NCI-H510A (cell line): Measurements from ENCODE around the gene LRRK1.

ENCODE experiments used
- DNase-seq: peaks from one replicate; lab custom pipeline; 2025; lab: John Stamatoyannopoulos, UW

The LRRK1 gene

GRCh38 chr15:100918690-100919480 lies at the start of gene LRRK1:
LRRK1 (plus strand) TSS chr15:100919357; CDS start chr15:100924633, 5,276 bp downstream.
- DNase-seq: no peak

DNA sequence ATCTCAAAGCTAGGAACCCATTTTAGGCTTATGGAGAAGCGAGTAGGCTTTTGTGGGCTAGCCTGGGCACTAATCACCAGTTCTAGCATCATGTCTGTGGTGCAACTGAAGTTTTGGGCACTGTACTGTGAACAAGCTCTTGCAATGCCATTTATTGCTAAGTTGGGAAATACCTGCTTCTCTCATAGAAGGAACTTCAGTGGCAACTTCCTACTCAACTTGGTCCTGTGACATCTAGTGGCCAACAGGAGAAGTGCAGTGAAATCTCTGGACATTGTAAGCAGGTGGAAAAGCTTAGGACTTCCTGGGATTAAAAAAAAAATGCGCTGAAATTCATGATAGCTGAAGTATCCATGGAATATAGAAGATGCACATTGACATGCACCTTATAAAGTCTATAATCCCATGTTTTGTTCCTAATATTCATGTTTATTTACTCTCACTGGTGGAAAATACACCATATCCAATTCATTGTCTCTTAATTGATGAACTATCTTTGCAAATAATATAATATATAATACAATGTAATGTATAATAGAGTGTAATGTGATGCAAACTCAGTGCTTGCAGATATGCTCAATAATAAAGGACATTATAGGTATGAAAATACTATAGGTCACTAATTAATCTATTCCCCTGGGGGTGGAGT lies 46.0 kb upstream of the LRRK1 start:
- no peak for DNase-seq

- DNase-seq: no peak
These were observed 43.7 kb upstream of the LRRK1 start for GRCh38 chr15:100875495-100875894.

- DNase-seq: no peak
These were observed 43.2 kb upstream of the LRRK1 start for GRCh38 chr15:100875976-100876375.

- no peak for DNase-seq
These were observed 41.6 kb upstream of the LRRK1 start for GRCh38 chr15:100877551-100877950.

GRCh38 chr15:100878130-100878529 lies 41.0 kb upstream of the LRRK1 start:
- DNase-seq: no peak

DNA sequence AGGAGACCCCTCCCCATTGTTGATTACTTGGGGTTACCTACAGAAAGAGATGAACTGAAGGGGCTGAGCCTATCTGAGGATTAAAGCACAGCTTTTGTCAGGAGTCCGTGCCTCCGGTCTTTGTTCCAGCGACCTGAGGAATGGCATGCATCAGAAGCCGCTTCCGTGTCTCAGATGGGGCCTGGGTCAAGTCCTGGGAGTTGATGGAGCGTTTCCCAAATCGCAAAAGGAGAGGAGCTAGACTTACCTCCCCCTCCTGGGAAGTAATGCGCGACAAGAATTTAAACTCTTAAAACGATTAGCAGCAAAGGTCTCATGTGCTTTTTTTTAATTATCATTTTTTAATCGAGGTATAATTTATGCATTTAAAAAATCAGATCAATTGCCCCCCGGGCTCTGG lies 40.5 kb upstream of the LRRK1 start:
- no peak for DNase-seq

DNA sequence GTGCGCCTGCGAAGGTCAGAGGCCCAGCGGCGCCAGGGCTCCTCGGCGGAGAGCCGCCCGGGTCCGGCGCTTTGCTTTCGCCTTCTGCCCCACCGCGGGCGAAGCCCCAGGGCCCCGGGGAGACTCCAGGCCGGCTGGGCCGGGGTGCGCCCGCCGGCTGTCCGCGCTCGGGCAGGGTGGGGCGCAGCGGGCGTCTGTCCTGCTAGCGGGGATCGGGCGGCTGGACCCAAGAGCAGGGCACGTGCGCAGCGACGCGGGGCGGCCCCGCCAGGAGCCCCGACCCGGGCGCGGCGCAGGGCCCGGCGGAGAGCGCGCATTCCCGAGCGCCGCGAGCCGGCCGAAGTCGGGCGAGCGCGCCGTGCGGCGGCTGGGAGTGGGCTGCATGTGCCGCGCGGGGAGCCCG lies 40.1 kb upstream of the LRRK1 start:
- DNase-seq: no peak

GRCh38 chr15:100879464-100880138 lies 39.6 kb upstream of the LRRK1 start, which contains the start of gene ALDH1A3:
ALDH1A3 (plus strand) TSS chr15:100879831; CDS start chr15:100879908, 77 bp downstream.
- DNase-seq: no peak

GRCh38 chr15:100880139-100880896 lies 38.8 kb upstream of the LRRK1 start:
- no peak for DNase-seq

DNA sequence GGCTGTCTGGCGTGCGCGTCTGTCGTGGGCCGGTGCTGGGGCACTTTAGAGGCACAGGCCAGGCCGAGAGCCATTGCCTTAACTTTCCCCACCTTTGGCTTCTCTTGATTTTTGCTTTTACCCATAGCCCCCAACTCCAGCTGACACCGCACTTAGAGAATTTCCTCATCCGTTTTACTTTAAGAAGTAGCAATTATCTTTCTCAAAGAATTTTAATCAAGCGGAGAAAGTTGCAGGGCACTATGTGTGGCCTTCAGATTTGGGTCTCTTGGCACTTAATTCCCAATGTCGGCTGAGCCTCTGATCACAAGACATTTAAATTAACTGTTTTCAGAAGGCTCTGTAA lies 38.3 kb upstream of the LRRK1 start:
- no peak for DNase-seq

GRCh38 chr15:100881573-100882336 lies 37.4 kb upstream of the LRRK1 start:
- DNase-seq: no peak

GRCh38 chr15:100885116-100885515 lies 34.0 kb upstream of the LRRK1 start:
- DNase-seq: no peak

- DNase-seq: no peak
These were observed 33.3 kb upstream of the LRRK1 start for GRCh38 chr15:100885811-100886210.

DNA sequence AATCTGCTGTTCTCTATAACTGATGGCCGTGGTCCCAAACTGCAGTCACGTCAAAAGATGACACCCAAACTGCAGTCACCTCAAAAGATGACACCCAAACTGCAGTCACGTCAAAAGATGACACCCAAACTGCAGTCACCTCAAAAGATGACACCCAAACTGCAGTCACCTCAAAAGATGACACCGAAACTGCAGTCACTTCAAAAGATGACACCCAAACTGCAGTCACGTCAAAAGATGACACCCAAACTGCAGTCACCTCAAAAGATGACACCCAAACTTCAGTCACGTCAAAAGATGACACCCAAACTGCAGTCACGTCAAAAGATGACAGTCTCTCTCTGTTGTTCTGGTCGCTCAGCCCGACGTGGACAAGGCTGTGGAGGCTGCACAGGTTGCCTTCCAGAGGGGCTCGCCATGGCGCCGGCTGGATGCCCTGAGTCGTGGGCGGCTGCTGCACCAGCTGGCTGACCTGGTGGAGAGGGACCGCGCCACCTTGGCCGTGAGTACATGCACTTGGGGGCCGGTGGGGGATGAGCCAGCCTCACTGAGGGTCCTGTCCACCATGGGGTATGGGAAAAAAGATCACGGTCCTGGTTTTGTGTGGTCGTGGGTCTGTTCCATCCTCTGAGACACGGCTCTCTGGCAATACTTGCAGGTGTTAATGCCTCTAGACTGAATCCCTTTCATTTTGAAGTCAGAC lies 31.8 kb upstream of the LRRK1 start:
- no peak for DNase-seq

DNA sequence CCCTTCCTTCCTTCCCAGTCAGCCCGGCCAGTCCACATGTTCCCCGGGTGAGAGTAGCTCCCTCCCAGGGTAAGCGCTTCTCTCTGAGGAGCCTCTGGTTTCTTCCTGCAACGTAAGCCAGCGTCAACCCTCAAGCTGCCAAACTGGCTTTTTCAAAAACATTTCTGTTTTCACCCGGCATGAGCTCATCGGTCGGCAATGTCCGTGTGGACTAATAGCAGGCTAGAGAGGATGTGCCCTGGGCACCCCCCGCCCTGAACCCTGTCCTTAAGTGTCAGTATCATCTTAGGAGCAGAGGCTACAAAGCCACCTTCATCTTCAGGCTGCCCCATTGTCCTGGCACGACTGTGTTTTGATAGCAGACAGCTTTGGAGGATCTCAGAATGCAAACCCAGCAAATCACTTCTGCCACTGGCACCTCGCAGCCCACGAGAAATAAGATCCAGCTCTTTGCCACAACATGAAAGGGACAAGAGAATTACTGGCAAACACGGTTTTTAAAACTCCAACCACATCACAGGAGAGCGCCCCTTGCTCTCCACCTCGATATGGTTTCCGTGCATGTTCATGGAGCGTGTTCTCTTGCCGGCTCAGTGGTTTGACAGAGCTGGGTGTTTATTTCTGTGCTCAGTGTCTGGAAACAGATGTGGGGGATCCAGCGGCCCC lies 29.6 kb upstream of the LRRK1 start:
- DNase-seq: no peak

DNA sequence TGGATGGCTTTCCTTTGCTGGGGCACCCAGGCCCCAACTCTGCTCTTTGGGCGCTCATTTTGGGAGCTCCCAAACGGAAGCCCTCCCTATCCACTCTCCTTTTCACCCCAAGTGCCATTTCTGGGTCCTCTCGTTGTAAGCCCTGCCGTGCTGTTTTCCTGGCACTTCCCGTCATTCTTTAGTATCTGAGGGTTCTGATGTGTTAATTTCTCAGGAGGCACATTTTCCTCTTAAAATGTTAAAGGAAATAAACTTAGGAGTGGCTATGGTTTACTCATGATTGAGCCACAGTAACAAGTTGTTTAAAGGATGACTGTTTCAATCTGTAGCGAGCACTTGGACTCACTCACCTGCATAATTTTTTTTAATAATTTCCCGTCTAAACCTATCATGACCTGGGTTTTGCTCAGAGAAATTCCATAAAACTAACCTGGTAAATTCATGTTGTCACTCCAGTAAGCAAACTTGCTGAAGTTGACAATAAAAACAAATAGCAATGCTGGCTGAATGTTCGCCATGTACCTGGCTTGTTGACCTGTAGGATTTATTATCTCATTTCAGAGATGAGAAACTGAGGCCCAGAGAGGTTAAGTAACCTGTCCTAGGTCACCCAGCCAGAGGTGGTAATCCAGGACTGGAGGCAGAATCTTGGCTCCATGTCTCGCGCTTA lies 29.0 kb upstream of the LRRK1 start:
- no peak for DNase-seq

GRCh38 chr15:100890850-100891249 lies 28.3 kb upstream of the LRRK1 start:
- no peak for DNase-seq

DNA sequence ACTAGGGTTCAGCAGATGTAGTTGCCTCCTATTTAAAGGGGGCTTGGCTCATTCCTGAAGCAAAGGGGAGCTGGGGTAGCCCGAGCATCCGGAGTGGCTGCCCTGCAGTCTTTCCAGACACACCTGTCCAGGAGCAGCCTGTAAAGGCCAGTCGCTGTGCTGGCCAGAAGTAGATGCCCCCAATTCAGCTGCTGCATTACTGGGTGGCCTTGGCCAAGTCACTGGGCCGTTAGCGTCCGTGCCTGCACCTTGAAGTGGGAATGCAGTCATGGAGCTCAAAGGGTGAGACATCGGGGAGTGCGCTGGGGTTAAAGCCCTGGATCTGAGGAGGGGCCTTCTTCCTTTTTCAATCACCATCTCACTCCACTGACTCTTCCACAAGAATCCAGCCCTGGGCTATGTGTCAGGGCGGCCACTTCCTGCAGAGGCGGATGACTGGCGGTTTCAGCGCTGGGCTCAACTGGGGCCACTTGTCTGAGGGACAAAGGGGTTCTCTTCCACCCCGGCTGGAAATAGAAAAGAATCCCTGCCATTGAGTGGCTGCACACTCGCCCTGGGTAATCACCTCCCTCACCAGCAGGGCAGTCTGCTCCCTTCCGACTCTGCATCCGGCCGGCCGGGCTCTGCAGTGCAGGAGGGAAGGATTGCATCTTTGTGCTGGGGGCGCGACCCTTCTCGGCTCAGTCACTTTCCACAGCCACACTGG lies 27.7 kb upstream of the LRRK1 start:
- DNase-seq: no peak
